CD4-positive, alpha-beta T cell treated with Interferon gamma for 1 hour (primary cell): ENCODE measurements around the gene MYH2.

Source experiments
- DNase-seq: peaks from one replicate; pipeline ENCODE4 v3.0.0-alpha.2; 2020

The MYH2 gene

DNA sequence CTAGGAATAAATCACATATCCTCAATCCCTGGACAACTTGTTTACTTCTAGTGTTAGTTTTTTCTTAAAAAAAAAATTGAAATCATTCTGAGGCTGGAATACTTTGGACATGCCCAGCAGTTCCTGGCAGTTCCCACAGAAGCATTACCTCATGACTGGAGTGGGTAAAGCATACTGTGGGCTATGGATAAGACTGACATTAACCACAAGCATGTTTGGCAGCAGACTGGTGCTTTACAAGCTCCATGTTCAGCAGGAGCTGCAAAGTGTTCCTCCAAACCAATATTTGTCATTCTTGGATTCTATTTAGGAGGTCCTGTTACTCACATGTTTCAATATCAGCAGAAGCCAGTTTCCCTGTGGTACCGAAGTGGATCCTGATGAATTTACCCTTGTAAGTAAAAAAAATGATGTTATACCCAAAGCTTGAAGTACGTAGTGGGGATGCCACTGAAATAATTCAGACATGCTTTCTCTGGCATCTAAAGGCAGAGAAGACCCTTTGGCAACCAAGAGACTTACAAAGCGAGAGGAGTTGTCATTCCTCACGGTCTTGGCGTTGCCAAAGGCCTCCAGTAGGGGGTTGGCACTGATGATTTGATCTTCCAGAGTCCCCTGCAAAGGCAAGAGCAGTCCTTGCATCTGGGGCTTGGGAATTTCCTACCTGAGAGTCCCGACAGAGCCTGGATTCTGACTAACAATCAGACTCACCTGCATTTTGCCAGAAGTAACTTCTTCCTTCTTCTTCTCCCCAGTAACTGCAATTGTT lies 36.0 kb downstream of the MYH2 start:
- no peak for DNase-seq

DNA sequence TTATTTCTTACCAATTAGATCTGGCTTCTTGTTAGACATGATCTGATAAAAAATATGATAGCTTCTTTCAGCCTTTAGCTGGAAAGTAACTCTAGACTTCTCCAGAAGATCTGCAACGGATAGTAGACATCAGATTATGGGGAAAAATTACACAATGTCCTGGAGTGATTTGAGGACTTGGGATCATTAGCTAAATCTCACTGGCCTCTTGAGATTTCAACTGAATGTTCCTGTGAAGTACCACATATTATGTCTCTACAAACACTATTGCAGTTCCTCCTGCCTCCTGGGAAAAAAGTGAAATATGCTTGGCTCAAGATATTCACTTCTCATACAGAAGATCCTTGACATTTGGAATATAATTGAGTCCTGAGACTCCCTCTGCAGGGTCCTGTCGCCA lies 36.6 kb downstream of the MYH2 start:
- no peak for DNase-seq

GRCh38 chr17:10499950-10500349 lies 49.5 kb downstream of the MYH2 start:
- DNase-seq: no peak

DNA sequence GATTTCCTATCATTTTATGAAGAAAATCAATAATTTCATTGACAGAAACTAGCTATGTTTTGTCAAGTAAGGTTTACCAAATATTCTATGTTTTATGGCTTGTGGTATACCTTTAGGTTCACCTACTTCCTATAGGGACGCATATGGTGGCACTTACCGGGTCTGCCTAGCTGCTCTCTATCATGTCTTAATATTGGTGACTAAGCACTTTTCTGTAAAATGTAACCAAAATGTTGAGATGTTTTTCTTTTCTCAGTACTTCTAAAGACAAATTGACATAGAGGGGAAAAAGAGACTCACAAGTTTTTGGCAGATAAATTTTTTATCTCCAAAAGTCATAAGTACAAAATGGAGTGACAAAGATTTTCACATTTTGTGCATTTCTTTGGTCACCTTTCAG lies 57.5 kb downstream of the MYH2 start:
- no peak for DNase-seq

- no peak for DNase-seq
These were observed 67.2 kb downstream of the MYH2 start for GRCh38 chr17:10482252-10482651.

DNA sequence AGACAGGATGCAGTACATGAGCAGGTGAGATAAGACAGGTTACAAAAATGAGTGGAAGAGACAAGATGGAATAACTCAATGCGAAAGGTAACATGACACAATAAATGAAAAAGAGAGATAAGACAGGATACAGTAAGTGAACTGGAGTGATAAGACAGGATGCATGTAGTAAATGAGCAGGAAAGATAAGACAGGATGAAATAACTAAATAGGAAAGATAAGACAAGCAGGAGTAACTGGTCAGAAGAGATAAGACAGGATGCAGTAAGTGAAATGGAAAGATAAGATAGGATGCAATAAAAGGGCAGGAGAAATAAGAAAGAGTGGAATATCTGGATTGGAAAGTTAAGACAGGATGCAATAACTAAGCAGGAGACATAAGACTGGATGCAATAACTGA lies 71.8 kb downstream of the MYH2 start:
- no peak for DNase-seq

DNA sequence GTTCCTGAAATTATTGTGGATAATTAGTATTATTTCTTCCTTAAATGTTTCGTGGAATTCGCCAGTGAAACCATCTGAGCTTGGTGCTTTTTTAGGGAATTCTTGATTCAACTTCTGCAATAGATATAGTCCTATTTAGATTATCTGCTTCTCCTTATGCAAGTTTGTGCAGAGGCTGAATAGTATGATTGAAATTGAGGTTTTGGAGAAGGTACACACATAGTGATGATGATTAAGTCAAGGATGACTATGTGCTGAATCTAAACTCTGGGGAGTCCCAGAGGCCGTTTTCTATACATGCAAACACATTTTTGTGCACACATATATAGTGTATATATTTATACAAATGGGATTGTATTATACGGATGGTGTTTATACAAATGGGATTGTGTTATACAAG lies 74.9 kb downstream of the MYH2 start:
- DNase-seq: no peak

DNA sequence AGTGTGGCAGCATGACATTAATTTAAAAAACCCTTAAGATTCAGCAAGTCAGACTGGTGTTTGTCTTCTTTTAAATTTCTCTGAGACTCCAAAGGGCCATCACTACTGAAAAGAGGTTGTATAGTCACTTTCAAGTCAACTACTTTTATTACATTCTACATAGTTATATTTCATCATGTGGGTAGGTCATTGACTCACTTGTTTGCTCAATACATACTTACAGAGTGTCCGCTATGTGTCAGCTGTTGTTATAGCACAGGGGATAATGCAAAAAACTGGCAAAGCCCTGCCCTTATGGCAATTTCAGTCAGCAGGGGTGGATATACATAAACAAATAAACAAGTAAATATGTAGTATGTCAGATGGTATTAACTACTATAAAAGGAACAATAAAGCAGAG lies 77.6 kb downstream of the MYH2 start:
- no peak for DNase-seq
